ENCODE results near the gene BLOC1S6.

BLOC1S6 gene

DNA sequence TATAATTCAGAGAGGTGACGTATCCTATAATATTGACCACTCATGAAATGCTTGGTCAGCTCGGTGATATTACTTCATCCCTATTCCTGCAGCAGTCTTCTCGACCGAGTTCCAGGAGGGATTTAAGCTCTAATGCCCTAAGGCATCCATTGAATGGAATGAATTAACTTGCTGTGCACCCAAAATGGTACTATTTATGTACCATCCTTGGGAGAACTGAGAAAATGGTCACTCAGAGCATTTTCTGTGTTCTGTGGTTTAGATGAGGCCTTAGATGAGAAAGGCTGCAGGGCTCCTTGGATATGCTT lies 638 bp downstream of the BLOC1S6 start:
- no peak for DNase-seq (ENCODE audit: insufficient read length, low spot score)
- FAIRE-seq = no peak
- TF ChIP-seq, protein P1, sequence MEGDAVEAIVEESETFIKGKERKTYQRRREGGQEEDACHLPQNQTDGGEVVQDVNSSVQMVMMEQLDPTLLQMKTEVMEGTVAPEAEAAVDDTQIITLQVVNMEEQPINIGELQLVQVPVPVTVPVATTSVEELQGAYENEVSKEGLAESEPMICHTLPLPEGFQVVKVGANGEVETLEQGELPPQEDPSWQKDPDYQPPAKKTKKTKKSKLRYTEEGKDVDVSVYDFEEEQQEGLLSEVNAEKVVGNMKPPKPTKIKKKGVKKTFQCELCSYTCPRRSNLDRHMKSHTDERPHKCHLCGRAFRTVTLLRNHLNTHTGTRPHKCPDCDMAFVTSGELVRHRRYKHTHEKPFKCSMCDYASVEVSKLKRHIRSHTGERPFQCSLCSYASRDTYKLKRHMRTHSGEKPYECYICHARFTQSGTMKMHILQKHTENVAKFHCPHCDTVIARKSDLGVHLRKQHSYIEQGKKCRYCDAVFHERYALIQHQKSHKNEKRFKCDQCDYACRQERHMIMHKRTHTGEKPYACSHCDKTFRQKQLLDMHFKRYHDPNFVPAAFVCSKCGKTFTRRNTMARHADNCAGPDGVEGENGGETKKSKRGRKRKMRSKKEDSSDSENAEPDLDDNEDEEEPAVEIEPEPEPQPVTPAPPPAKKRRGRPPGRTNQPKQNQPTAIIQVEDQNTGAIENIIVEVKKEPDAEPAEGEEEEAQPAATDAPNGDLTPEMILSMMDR (IDR thresholded peaks at IDR 0.05; ENCODE audit: insufficient read depth, missing control alignments) = no peak

DNA sequence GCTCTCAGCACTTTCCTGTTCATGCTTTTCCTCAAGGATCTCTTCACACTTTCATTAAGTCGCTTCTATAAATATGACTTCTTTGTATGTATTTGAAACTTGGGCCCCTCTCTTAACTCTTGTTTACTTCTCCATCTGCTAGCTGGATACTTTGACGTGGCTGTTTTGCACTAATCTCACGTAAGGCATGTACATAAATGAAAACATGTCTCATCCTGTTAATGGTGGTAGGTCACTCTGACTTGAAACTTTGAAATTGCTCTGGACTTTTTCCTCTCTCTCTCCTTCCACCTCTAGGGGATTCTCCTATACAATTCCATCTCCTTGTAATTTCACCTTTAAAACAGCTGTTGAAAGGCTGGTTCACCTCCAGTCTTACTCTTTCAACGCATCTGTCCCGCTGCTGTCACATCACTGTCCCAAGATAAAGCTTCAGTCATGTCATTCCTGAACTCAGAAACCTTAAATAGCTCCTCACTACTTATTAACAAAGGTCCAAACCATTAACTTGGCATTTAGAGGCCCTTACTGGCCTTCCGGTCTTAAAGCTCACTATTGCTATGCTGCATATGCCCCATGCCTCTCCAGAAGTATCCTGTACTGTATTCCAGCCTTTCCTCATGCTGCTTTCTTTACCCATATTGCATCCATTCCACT lies 1.2 kb downstream of the BLOC1S6 start:
- TF ChIP-seq, protein P1 (IDR thresholded peaks at IDR 0.05; ENCODE audit: insufficient read depth, missing control alignments) = no peak
- DNase-seq (ENCODE audit: insufficient read length, low spot score) (no peak), FAIRE-seq (no peak)

DNA sequence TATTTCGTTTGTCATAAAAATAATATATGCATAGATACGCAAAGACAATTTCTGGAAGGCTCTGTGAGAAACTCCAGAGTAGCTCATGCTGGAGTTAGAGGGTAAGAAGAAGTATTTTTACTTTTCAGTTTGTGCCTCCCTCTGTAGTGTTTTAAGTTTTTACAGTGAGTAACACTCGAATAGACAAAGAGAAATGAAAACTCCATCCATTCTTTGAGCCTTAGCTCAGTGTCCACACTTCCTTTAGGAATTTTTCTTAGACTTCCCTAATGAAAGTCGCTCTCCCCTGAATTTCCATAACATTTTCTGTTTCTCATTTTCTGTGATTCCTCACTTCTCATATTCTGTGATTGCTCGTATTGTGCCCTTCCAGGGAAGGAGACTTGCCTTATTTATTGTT lies 2.1 kb downstream of the BLOC1S6 start:
- TF ChIP-seq, protein P1 (IDR thresholded peaks at IDR 0.05; ENCODE audit: insufficient read depth, missing control alignments) = no peak
- DNase-seq (ENCODE audit: insufficient read length, low spot score) (no peak), FAIRE-seq (no peak)

DNA sequence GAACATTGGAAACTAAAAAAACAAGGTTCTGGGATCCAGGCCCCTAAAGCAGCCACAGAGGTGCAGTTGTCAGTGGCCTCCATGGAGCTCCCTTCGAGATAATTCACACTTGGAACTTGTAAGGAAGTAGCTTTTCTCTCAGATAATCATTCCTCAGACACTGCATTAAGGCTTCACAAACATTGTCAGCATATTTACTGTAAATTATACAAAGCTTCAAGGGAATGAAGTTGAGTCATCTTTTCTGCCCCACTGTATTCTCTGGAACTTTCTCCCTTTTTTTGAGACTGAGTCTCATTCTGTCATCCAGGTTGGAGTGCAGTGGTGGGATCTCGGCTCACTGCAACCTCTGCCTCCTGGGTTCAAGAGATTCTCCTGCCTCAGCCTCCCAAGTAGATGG lies 7.1 kb downstream of the BLOC1S6 start:
- TF ChIP-seq, protein P1 (IDR thresholded peaks at IDR 0.05; ENCODE audit: insufficient read depth, missing control alignments) = no peak
- DNase-seq (ENCODE audit: insufficient read length, low spot score) (no peak), FAIRE-seq (no peak)

DNA sequence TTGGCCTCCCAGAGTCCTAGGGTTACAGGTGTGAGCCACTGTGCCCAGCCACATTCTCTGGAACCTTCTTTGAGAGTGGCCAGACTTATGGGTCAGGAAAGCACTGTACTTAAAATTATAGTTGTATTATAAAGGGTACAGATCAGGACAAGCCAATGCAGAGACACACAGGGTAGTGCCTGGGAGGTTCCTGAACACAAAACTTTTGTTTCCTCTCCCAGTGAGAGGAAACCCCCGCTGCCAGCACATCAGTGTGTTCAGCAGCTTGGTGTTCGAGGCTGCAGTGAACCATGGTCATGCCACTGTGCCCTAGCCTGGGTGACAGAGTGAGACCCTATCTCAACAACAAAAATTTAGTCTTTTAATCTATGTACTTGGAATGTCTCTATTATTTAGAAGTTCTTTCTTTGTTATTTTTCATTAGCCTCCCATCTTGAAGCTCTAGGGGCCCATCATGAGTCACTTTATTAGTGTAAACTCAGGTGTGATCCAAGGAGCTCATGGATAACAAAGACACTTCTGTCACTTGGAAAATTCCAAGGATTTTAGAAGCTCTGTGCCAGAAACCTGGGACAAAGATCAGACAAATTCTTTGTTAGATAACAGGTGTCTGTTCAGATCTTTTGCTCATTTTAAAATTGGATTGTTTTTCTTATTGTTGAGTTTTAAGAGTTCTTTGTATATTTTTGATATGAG lies 7.8 kb downstream of the BLOC1S6 start:
- FAIRE-seq (no peak), DNase-seq (ENCODE audit: insufficient read length, low spot score) (no peak)
- TF ChIP-seq, protein P1 (IDR thresholded peaks at IDR 0.05; ENCODE audit: insufficient read depth, missing control alignments) = no peak

DNA sequence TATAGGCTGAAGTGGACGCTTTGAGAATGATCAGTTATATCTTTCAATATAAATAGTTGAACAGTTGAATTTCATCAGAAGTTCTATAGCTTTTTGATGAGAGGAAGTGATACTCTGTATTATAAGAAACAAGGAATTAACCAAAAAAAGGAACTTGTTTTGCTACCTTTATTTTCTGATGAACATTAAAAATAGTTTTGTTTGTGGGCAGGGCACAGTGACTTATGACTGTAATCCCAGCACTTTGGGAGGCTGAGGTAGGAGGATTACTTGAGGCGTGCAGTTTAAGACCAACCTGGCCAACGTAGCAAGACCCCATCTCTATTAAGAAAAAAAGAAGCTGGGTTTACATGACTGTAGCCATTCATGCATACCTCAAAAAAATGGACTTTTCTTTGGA lies 16.7 kb downstream of the BLOC1S6 start:
- TF ChIP-seq, protein P1 (IDR thresholded peaks at IDR 0.05; ENCODE audit: insufficient read depth, missing control alignments) = no peak
- no peak for DNase-seq (ENCODE audit: insufficient read length, low spot score)
- no peak for FAIRE-seq

DNA sequence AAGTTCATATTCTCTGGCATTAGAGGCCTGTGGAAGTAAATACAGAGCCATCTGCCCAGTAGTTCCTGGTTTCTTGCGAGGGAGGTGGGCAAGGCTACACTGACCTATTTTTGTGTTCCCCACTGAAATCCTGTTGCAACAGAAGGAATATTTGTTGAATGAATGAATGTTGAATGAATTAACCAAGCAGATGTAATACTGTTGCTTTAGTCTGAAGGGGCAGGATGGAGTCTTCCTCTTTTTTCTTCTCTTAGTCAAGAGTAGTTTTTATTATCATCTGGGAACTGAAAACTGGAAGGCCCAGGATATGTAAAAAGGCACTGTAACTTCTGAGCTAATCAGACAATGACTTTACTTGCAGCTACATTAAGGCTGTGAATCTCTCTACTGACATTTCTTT lies 17.1 kb downstream of the BLOC1S6 start:
- FAIRE-seq (no peak), DNase-seq (ENCODE audit: insufficient read length, low spot score) (no peak)
- TF ChIP-seq, protein P1 (IDR thresholded peaks at IDR 0.05; ENCODE audit: insufficient read depth, missing control alignments) = no peak
